ENCODE results near the gene LIG1.

DNA sequence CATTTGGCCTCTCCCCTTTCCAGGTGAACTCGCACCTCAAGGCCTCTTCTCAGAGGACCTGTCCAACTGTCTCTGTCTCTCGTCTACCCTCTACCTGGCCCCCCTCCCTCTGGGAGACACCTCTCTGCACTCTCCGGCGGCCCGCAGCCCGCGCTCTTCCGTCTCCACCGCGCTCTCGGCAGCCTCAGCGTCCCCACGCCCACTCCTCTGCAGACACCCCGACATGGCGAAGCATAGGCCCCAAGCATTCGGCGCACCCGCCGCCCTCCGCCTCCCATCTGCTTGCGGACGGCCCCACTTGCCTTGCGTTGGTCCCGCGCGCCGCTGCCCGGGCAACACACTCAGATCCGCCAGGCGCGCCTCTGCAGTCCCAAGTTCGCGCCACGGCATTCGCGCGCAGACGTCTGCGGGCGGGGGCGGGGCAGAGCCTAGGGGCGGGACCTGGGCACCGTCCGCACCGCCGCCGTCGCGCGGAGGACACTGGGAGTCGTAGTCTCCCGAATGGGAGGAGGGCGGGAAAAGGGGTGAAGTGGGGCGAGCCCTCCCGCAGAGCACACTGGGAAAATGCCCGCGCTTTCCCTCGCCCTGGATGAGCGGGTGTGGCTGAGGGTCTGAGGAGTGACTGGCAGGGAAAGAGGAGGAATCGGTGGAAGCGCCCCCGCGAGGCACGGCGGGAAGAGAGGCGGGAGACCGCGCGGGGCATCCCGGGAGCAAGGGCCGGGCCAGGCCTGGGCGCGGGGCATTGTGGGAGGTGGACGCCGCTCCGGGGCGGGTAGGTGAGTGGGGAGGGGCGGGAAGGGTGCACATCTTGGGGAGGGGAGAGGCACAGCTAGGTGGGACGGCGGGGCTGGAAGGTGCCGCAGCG lies at the start of gene LIG1, which contains the start of gene ZSWIM9:
- TF ChIP-seq, protein P1, sequence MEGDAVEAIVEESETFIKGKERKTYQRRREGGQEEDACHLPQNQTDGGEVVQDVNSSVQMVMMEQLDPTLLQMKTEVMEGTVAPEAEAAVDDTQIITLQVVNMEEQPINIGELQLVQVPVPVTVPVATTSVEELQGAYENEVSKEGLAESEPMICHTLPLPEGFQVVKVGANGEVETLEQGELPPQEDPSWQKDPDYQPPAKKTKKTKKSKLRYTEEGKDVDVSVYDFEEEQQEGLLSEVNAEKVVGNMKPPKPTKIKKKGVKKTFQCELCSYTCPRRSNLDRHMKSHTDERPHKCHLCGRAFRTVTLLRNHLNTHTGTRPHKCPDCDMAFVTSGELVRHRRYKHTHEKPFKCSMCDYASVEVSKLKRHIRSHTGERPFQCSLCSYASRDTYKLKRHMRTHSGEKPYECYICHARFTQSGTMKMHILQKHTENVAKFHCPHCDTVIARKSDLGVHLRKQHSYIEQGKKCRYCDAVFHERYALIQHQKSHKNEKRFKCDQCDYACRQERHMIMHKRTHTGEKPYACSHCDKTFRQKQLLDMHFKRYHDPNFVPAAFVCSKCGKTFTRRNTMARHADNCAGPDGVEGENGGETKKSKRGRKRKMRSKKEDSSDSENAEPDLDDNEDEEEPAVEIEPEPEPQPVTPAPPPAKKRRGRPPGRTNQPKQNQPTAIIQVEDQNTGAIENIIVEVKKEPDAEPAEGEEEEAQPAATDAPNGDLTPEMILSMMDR (IDR thresholded peaks at IDR 0.05; ENCODE audit: low read depth, low read length, poor library complexity, severe bottlenecking), result no peak
- no peak for TF ChIP-seq EZH2phosphoT487 (IDR thresholded peaks at IDR 0.05; ENCODE audit: borderline replicate concordance, low read length)

Measured in DOHH2 (cell line).